ENCODE measurements around the gene GLYR1.

The GLYR1 gene

DNA sequence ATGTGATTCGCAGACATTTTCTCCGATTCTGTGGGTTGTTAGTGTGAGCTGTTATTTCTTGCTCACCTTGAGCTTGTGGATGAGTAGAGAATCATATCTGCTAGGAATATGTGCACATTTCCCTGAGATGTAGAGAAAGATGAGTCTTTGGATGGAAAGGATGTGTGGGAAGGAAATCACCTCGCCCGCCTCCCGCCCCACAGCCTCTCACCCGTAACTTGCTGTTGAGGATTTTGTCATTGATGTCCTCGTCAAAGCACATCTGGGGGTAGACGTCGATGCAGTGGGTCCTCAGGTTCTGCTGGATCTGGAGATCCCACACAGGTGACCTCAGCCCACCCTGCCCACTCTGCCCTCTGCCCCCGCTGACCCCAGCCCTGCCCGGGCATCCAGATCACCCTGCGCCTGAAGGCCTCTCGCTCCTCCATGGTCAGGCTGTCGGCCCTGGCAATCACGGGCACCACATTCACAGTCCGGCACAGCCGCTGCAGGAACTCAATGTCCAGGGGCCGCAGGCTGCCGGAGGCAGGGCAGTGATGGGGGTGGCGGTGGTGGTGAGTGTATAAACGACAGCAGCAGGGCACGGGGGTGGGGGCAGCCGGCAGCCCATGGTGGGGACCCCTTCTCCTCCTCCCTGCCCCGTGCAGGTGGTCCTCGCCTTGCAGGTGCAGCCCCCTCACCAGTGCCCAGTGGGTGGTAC lies 63.7 kb downstream of the GLYR1 start:
- DNase-seq = no peak
- in situ Hi-C loops (cut with HindIII; ENCODE audit: low pct_ligation_motif_present, low pct_unique_long_range_greater_than_20kb, low sequenced_read_pairs) = no loop called here

GRCh38 chr16:4780235-4780634 lies 66.9 kb downstream of the GLYR1 start:
- in situ Hi-C loops (cut with HindIII; ENCODE audit: low pct_ligation_motif_present, low pct_unique_long_range_greater_than_20kb, low sequenced_read_pairs) = no loop called here
- DNase-seq = no peak

GRCh38 chr16:4778050-4778392 lies 69.1 kb downstream of the GLYR1 start:
- DNase-seq = no peak
- in situ Hi-C loops (cut with HindIII; ENCODE audit: low pct_ligation_motif_present, low pct_unique_long_range_greater_than_20kb, low sequenced_read_pairs) = no loop called here

GRCh38 chr16:4777339-4778049 lies 69.6 kb downstream of the GLYR1 start:
- DNase-seq = no peak
- in situ Hi-C loops (cut with HindIII; ENCODE audit: low pct_ligation_motif_present, low pct_unique_long_range_greater_than_20kb, low sequenced_read_pairs) = no loop called here

DNA sequence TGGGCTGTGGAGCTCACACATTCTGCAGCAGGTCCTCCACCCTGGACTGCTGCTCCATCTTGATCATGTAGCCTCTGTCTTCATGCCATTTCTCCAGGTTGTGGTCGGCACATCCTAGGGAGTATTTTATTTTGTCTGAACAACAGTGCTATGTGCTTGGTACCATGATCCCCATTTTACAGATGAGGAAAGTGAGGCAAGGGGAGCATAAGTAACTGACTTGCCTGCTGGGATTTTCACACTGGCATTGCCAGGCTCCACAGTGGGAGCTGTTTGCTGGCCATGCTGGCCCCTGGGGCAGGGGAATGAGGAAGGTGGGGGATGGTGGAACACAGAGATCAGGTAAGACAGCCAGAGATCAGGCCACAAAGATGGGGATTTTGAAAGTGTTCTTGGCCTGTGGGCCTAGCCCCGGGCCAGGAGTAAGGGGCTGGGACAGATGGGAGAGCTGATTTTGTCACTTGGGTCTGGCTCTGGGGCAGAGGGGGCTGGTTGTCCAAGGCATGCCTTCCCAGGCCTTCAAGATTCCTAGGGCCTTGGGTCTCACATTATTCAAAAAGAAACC lies 70.9 kb downstream of the GLYR1 start:
- in situ Hi-C loops (cut with HindIII; ENCODE audit: low pct_ligation_motif_present, low pct_unique_long_range_greater_than_20kb, low sequenced_read_pairs) = no loop called here
- no peak for DNase-seq

DNA sequence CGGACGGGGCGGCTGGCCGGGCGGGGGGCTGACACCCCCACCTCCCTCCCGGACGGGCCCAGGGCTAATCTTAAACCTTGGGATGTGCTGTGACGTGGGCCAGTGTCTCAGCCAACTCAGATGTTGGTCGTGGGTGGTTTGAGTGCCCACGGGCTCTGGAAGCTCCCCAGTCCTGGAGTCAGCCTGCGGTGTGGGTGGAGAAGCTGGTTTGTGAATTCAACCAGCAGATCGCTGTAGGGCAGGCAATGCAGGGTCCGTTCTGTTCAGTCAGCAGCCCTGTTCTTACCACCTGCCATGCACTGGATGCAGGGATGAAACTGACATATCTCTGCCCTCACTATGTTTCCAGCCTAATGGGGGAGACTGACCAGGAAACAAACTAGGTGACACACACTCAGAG lies 72.1 kb downstream of the GLYR1 start:
- in situ Hi-C loops (cut with HindIII; ENCODE audit: low pct_ligation_motif_present, low pct_unique_long_range_greater_than_20kb, low sequenced_read_pairs) = no loop called here
- no peak for DNase-seq

DNA sequence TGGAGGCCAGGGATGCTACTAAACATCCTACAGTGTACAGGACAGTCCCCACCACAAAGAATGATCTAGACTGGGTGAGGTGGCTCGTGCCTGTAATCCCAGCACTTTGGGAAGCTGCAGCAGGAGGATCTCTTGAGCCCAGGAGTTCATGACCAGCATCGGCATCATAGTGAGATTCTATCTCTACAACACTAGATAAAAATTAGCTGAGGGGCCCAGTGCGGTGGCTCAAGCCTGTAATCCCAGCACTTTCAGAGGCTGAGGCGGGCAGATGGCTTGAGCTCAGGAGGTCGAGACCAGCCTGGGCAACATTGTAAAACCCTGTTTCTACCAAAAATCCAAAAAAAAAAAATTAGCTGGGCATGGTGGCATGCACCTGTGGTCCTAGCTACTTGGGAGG lies 74.7 kb downstream of the GLYR1 start:
- DNase-seq = no peak
- in situ Hi-C loops (cut with HindIII; ENCODE audit: low pct_ligation_motif_present, low pct_unique_long_range_greater_than_20kb, low sequenced_read_pairs) = no loop called here

- in situ Hi-C loops (cut with HindIII; ENCODE audit: low pct_ligation_motif_present, low pct_unique_long_range_greater_than_20kb, low sequenced_read_pairs) = no loop called here
- no peak for DNase-seq
Observed at GRCh38 chr16:4771646-4772045, 75.4 kb downstream of the GLYR1 start.

GRCh38 chr16:4769306-4769638 lies 77.8 kb downstream of the GLYR1 start:
- in situ Hi-C loops (cut with HindIII; ENCODE audit: low pct_ligation_motif_present, low pct_unique_long_range_greater_than_20kb, low sequenced_read_pairs) = no loop called here
- no peak for DNase-seq

- peak; percentile 98 for DNase-seq
- in situ Hi-C loops (cut with HindIII; ENCODE audit: low pct_ligation_motif_present, low pct_unique_long_range_greater_than_20kb, low sequenced_read_pairs) = no loop called here
Observed at GRCh38 chr16:4768549-4769305, 78.4 kb downstream of the GLYR1 start.

- in situ Hi-C loops (cut with HindIII; ENCODE audit: low pct_ligation_motif_present, low pct_unique_long_range_greater_than_20kb, low sequenced_read_pairs) = no loop called here
- no peak for DNase-seq
Observed at GRCh38 chr16:4767872-4768548, 79.1 kb downstream of the GLYR1 start.

GRCh38 chr16:4766875-4767628 lies 80.0 kb downstream of the GLYR1 start, which contains the start of gene ZNF500:
TSS of gene ZNF500 (minus strand) at chr16:4767162. CDS start at chr16:4765978, 1,184 bp downstream.
- in situ Hi-C loops (cut with HindIII; ENCODE audit: low pct_ligation_motif_present, low pct_unique_long_range_greater_than_20kb, low sequenced_read_pairs) = no loop called here
- peak; percentile 97 for DNase-seq

- in situ Hi-C loops (cut with HindIII; ENCODE audit: low pct_ligation_motif_present, low pct_unique_long_range_greater_than_20kb, low sequenced_read_pairs) = no loop called here
- DNase-seq = no peak
Observed at GRCh38 chr16:4765511-4766474, 81.3 kb downstream of the GLYR1 start.

DNA sequence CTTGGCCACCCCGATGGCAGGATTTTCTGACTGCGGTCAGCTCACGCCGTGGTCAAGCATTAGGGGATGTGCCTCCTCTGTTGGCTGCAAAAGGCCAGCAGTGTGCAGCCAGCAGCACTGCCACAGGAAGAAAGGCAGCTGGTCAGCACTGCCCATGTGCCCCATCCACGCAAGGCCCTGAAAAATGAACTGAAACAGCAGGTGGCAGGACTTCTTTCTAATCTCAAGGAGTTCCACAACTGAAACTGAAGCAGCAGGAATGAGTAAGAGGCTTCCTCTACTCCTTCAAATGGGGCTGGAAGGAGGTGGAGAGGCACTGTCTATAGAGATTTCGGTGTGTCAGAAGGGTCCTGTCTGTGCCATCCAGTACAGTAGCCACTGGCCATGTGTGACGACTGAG lies 83.3 kb downstream of the GLYR1 start:
- no peak for DNase-seq
- in situ Hi-C loops (cut with HindIII; ENCODE audit: low pct_ligation_motif_present, low pct_unique_long_range_greater_than_20kb, low sequenced_read_pairs) = no loop called here

- in situ Hi-C loops (cut with HindIII; ENCODE audit: low pct_ligation_motif_present, low pct_unique_long_range_greater_than_20kb, low sequenced_read_pairs) = no loop called here
- no peak for DNase-seq
Observed at GRCh38 chr16:4762205-4762604, 84.9 kb downstream of the GLYR1 start.

GRCh38 chr16:4760221-4760910 lies 86.7 kb downstream of the GLYR1 start:
- in situ Hi-C loops (cut with HindIII; ENCODE audit: low pct_ligation_motif_present, low pct_unique_long_range_greater_than_20kb, low sequenced_read_pairs) = no loop called here
- DNase-seq = no peak

DNA sequence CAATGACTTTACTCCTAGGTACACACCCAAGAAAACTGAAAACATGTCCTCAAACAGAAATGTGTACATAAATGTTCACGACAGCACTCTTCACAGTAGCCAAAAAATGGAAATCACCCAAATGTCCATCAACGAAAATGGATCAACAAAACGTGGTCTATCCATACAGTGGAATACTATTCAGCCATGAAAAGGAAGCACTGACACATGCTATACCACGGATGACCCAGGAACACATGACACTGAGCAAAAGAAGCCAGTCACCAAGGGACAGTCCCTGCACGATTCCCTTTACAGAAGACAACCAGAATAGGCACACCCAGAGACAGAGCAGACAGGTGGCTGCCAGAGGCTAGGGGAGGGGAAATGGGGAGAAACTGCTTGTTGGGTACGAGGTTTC lies 91.4 kb downstream of the GLYR1 start:
- in situ Hi-C loops (cut with HindIII; ENCODE audit: low pct_ligation_motif_present, low pct_unique_long_range_greater_than_20kb, low sequenced_read_pairs) = no loop called here
- no peak for DNase-seq
